ENCODE measurements around the gene SOWAHD. TPM values are rescaled to one million over a fixed set of nuclear protein-coding genes. Genes with fewer than 3 reads are reported as not detected.
"Not testable (repeated sequence)": the region's sequence is repeated elsewhere in the genome, so short reads cannot be mapped to it uniquely, and the experiment has no call there.

The SOWAHD gene
- total RNA-seq, 2 donors from 2014 or later: 3.2 to 4.9 TPM

GRCh38 chrX:119736206-119736764 lies 22.1 kb upstream of the SOWAHD start:
- no peak for DNase-seq
- Histone ChIP-seq H3K36me3 (no peaks in the 10 kb centered on the region), H3K4me1 (no peaks in the 10 kb centered on the region), H3K27ac (no peak overlapping the region), H3K27me3 (no peaks in the 10 kb centered on the region), H3K9me3 (no peaks in the 10 kb centered on the region), H3K9ac (ENCODE audit: low read depth in 2 of 2, low read length in 2 of 2) (no peak overlapping the region), H3K4me3 (no peak overlapping the region)
- TF ChIP-seq CTCF (IDR thresholded peaks at IDR 0.05): no peak
- intact Hi-C loops (cut with DNase I): loop anchor here (10.0 kb wide), 2 partner anchors 121 to 221 kb away; no protein-coding TSS in a partner anchor

GRCh38 chrX:119738742-119739141 lies 19.6 kb upstream of the SOWAHD start:
- Histone ChIP-seq H3K36me3 (no peaks in the 10 kb centered on the region), H3K27ac (no peak overlapping the region), H3K27me3 (no peaks in the 10 kb centered on the region), H3K4me1 (no peaks in the 10 kb centered on the region), H3K4me3 (no peak overlapping the region), H3K9ac (ENCODE audit: low read depth in 2 of 2, low read length in 2 of 2) (no peak overlapping the region), H3K9me3 (no peaks in the 10 kb centered on the region)
- no peak for TF ChIP-seq CTCF (IDR thresholded peaks at IDR 0.05)
- intact Hi-C loops (cut with DNase I): loop anchor here (10.0 kb wide), 2 partner anchors 124 to 224 kb away; no protein-coding TSS in a partner anchor
- no peak for DNase-seq

- no peaks in the 10 kb centered on the region for H3K4me1 ChIP-seq
- no peak for DNase-seq
- H3K27me3 ChIP-seq: no peaks in the 10 kb centered on the region
- H3K4me3 ChIP-seq: no peak overlapping the region
- no peak overlapping the region for H3K9ac ChIP-seq (ENCODE audit: low read depth in 2 of 2, low read length in 2 of 2)
- intact Hi-C loops (cut with DNase I): no loop called here
- H3K36me3 ChIP-seq: no peaks in the 10 kb centered on the region
- H3K9me3 ChIP-seq: no peaks in the 10 kb centered on the region
- no peak overlapping the region for H3K27ac ChIP-seq
- TF ChIP-seq CTCF (IDR thresholded peaks at IDR 0.05): no peak
Measured at GRCh38 chrX:119745283-119745848, 13.0 kb upstream of the SOWAHD start.

- H3K4me3 ChIP-seq; H3K4me1 ChIP-seq; H3K27me3 ChIP-seq; H3K27ac ChIP-seq; H3K9me3 ChIP-seq; H3K9ac ChIP-seq (ENCODE audit: low read depth in 2 of 2, low read length in 2 of 2); DNase-seq; H3K36me3 ChIP-seq; intact Hi-C loops (cut with DNase I): not testable (repeated sequence)
Measured at GRCh38 chrX:119750131-119750530, 8.3 kb upstream of the SOWAHD start.

- H3K4me3 ChIP-seq; H3K27me3 ChIP-seq; H3K36me3 ChIP-seq; DNase-seq; H3K9me3 ChIP-seq; H3K9ac ChIP-seq (ENCODE audit: low read depth in 2 of 2, low read length in 2 of 2); H3K4me1 ChIP-seq; intact Hi-C loops (cut with DNase I); H3K27ac ChIP-seq: not testable (repeated sequence)
Measured at GRCh38 chrX:119750751-119751150, 7.6 kb upstream of the SOWAHD start.

- no peaks in the 10 kb centered on the region for H3K9me3 ChIP-seq
- no peaks in the 10 kb centered on the region for H3K4me1 ChIP-seq
- no peak overlapping the region for H3K4me3 ChIP-seq
- TF ChIP-seq CTCF (IDR thresholded peaks at IDR 0.05): no peak
- no peaks in the 10 kb centered on the region for H3K36me3 ChIP-seq
- no peak overlapping the region for H3K27ac ChIP-seq
- H3K9ac ChIP-seq (ENCODE audit: low read depth in 2 of 2, low read length in 2 of 2): no peak overlapping the region
- H3K27me3 ChIP-seq: no peaks in the 10 kb centered on the region
- intact Hi-C loops (cut with DNase I): no loop called here
- DNase-seq: no peak
Measured at GRCh38 chrX:119753001-119753400, 5.4 kb upstream of the SOWAHD start.

Data from colonic mucosa (tissue), 4 donors.